Loucy (cell line): ENCODE results near the gene AGBL4.

Experiments
- EZH2phosphoT487 ChIP-seq: fragments of 200-600 bp; IDR thresholded peaks from 2 replicates; pipeline ENCODE4 v1.6.1; 2018; ENCODE audit warnings: antibody characterized with exemption, mild to moderate bottlenecking, moderate library complexity, borderline replicate concordance
- TF ChIP-seq, protein P1 (sequence below): fragments of 200-600 bp; sonication (generic); conservative IDR thresholded peaks from 2 replicates; pipeline ENCODE4 v1.5.1; 2014; ENCODE audit warnings: mild to moderate bottlenecking, antibody characterized with exemption, low read length

DNA sequence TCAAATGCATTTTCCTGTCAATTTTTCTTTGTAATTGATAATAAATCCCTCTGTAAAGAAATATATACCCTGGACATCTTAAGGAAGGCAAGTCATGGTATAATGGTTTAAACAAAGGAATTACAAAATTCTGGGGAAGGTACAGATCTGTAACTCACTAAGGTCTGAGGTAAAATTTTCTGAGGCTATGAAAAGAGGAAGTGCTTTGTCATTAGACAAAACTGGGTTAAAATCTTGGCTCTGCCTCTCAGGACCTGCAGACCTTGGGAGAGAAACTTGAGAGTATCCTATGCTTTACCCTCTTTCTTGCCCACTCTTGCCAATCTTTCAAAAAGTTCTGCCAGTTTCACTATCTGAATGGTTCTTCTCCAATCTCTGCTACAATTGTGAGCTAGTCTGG lies 1220.3 kb downstream of the AGBL4 start:
- no peak for TF ChIP-seq EZH2phosphoT487
- TF ChIP-seq, protein P1, sequence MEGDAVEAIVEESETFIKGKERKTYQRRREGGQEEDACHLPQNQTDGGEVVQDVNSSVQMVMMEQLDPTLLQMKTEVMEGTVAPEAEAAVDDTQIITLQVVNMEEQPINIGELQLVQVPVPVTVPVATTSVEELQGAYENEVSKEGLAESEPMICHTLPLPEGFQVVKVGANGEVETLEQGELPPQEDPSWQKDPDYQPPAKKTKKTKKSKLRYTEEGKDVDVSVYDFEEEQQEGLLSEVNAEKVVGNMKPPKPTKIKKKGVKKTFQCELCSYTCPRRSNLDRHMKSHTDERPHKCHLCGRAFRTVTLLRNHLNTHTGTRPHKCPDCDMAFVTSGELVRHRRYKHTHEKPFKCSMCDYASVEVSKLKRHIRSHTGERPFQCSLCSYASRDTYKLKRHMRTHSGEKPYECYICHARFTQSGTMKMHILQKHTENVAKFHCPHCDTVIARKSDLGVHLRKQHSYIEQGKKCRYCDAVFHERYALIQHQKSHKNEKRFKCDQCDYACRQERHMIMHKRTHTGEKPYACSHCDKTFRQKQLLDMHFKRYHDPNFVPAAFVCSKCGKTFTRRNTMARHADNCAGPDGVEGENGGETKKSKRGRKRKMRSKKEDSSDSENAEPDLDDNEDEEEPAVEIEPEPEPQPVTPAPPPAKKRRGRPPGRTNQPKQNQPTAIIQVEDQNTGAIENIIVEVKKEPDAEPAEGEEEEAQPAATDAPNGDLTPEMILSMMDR = no peak
